GM19025 (cell line): ENCODE results near the gene ANKRD23.
"Not testable (repeated sequence)": the region's sequence is repeated elsewhere in the genome, so short reads cannot be mapped to it uniquely, and the experiment has no call there.

Experiments
- ATAC-seq: cut with Tn5 transposase; IDR thresholded peaks from one replicate; pipeline ENCODE4 v1.9.1; 2021; ENCODE audit warnings: mild to moderate bottlenecking, low read depth, moderate library complexity; ENCODE audit not compliant: unreplicated experiment

Gene ANKRD23

GRCh38 chr2:96801005-96801785, 42.6 kb downstream of the ANKRD23 start:
- ATAC-seq = peak; percentile 79

GRCh38 chr2:96800061-96801004, 43.5 kb downstream of the ANKRD23 start:
- ATAC-seq = peak; percentile 18

- ATAC-seq = no peak
Measured at GRCh38 chr2:96799623-96799935, 44.2 kb downstream of the ANKRD23 start.

- no peak for ATAC-seq
Measured at GRCh38 chr2:96798733-96799622, 44.8 kb downstream of the ANKRD23 start.

GRCh38 chr2:96797066-96797625, 46.7 kb downstream of the ANKRD23 start:
- no peak for ATAC-seq

GRCh38 chr2:96796497-96796896, 47.3 kb downstream of the ANKRD23 start:
- not testable (repeated sequence) for ATAC-seq

- no peak for ATAC-seq
Measured at GRCh38 chr2:96795076-96795475, 48.7 kb downstream of the ANKRD23 start.

GRCh38 chr2:96792772-96793749, 50.8 kb downstream of the ANKRD23 start:
- ATAC-seq = no peak

- no peak for ATAC-seq
Measured at GRCh38 chr2:96789245-96789617, 54.6 kb downstream of the ANKRD23 start.

- ATAC-seq = no peak
Measured at GRCh38 chr2:96788442-96789244, 55.2 kb downstream of the ANKRD23 start.
